SK-N-SH treated with all-trans-retinoic acid at 6 μM for 48 hours (cell line): ENCODE measurements around the gene PLEKHM3.

ENCODE experiments used
- BACH2 ChIP-seq: fragments of 250-450 bp; sonication (Bioruptor Pico); IDR thresholded peaks from 2 replicates; pipeline ENCODE4 v1.9.0; 2021; ENCODE audit warnings: mild to moderate bottlenecking, borderline replicate concordance
- CSDC2 ChIP-seq: fragments of 250-450 bp; sonication (Bioruptor Pico); IDR thresholded peaks from 2 replicates; pipeline ENCODE4 v1.5.0; 2020; ENCODE audit warnings: mild to moderate bottlenecking, moderate library complexity
- ESRRG ChIP-seq: fragments of 250-450 bp; sonication (Bioruptor Pico); IDR thresholded peaks from 2 replicates; pipeline ENCODE4 v1.6.1; 2021; ENCODE audit warnings: mild to moderate bottlenecking
- GLIS3 ChIP-seq: fragments of 250-450 bp; sonication (Bioruptor Pico); IDR thresholded peaks from 2 replicates; pipeline ENCODE4 v1.5.0; 2020; ENCODE audit warnings: mild to moderate bottlenecking, moderate library complexity
- ISL1 ChIP-seq: fragments of 250-450 bp; sonication (Bioruptor Pico); IDR thresholded peaks from 2 replicates; pipeline ENCODE4 v2.1.2; 2022; ENCODE audit warnings: mild to moderate bottlenecking, moderate library complexity
- OSR1 ChIP-seq: fragments of 250-450 bp; sonication (Bioruptor Pico); IDR thresholded peaks from 2 replicates; pipeline ENCODE4 v1.8.0; 2022; ENCODE audit warnings: moderate library complexity, mild to moderate bottlenecking, inconsistent platforms
- PPARA ChIP-seq: fragments of 250-450 bp; sonication (Bioruptor Pico); IDR thresholded peaks from 2 replicates; pipeline ENCODE4 v1.5.0; 2020; ENCODE audit warnings: mild to moderate bottlenecking, borderline replicate concordance
- RARB ChIP-seq: fragments of 250-450 bp; sonication (Bioruptor Pico); IDR thresholded peaks from 2 replicates; pipeline ENCODE4 v1.8.0; 2021; ENCODE audit warnings: mild to moderate bottlenecking, moderate library complexity
- TCF4 ChIP-seq: fragments of 250-450 bp; sonication (Bioruptor Pico); IDR thresholded peaks from 2 replicates; pipeline ENCODE4 v1.8.0; 2021; ENCODE audit warnings: mild to moderate bottlenecking, moderate library complexity, borderline replicate concordance
- TOX ChIP-seq: fragments of 250-450 bp; sonication (Bioruptor Pico); IDR thresholded peaks from 2 replicates; pipeline ENCODE4 v1.8.0; 2021; ENCODE audit warnings: mild to moderate bottlenecking, moderate library complexity, borderline replicate concordance
- ZFP3 ChIP-seq: fragments of 250-450 bp; sonication (Bioruptor Pico); IDR thresholded peaks from 2 replicates; pipeline ENCODE4 v1.5.0; 2020; ENCODE audit warnings: mild to moderate bottlenecking, moderate library complexity
- ZNF565 ChIP-seq: fragments of 450-650 bp; formaldehyde crosslinking; conservative IDR thresholded peaks from 2 replicates; pipeline ENCODE4 v1.5.0; 2020; ENCODE audit warnings: low read depth, mild to moderate bottlenecking, moderate library complexity
- TF ChIP-seq, protein P1 (sequence below): fragments of 250-450 bp; sonication (Bioruptor Pico); IDR thresholded peaks from 2 replicates; pipeline ENCODE4 v1.5.1; 2020; ENCODE audit warnings: low read depth, mild to moderate bottlenecking, moderate library complexity
- TF ChIP-seq, protein P2 (sequence below): fragments of 250-450 bp; sonication (Bioruptor Pico); IDR thresholded peaks from 2 replicates; pipeline ENCODE4 v1.8.0; 2020; ENCODE audit warnings: mild to moderate bottlenecking, moderate library complexity, borderline replicate concordance

GRCh38 chr2:208062113-208062512 lies 36.8 kb upstream of the PLEKHM3 start:
- TF ChIP-seq, protein P1, sequence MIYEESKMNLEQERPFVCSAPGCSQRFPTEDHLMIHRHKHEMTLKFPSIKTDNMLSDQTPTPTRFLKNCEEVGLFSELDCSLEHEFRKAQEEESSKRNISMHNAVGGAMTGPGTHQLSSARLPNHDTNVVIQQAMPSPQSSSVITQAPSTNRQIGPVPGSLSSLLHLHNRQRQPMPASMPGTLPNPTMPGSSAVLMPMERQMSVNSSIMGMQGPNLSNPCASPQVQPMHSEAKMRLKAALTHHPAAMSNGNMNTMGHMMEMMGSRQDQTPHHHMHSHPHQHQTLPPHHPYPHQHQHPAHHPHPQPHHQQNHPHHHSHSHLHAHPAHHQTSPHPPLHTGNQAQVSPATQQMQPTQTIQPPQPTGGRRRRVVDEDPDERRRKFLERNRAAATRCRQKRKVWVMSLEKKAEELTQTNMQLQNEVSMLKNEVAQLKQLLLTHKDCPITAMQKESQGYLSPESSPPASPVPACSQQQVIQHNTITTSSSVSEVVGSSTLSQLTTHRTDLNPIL (CRISPR knock-in tag), result no peak
- TF ChIP-seq ZFP3, result no peak
- no peak for TF ChIP-seq BACH2
- TF ChIP-seq, protein P2, sequence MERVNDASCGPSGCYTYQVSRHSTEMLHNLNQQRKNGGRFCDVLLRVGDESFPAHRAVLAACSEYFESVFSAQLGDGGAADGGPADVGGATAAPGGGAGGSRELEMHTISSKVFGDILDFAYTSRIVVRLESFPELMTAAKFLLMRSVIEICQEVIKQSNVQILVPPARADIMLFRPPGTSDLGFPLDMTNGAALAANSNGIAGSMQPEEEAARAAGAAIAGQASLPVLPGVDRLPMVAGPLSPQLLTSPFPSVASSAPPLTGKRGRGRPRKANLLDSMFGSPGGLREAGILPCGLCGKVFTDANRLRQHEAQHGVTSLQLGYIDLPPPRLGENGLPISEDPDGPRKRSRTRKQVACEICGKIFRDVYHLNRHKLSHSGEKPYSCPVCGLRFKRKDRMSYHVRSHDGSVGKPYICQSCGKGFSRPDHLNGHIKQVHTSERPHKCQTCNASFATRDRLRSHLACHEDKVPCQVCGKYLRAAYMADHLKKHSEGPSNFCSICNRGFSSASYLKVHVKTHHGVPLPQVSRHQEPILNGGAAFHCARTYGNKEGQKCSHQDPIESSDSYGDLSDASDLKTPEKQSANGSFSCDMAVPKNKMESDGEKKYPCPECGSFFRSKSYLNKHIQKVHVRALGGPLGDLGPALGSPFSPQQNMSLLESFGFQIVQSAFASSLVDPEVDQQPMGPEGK (CRISPR knock-in tag), result no peak
- TF ChIP-seq PPARA (CRISPR knock-in tag), result no peak
- TF ChIP-seq ESRRG (CRISPR knock-in tag), result no peak
- no peak for TF ChIP-seq OSR1 (CRISPR knock-in tag)
- TF ChIP-seq TCF4 (CRISPR knock-in tag), result peak; percentile 35; the same call in 1 of the 2 replicates
- TF ChIP-seq CSDC2 (CRISPR knock-in tag), result no peak
- no peak for TF ChIP-seq ISL1 (CRISPR knock-in tag)
- no peak for TF ChIP-seq RARB
- no peak for TF ChIP-seq TOX
- TF ChIP-seq GLIS3 (CRISPR knock-in tag), result no peak
- no peak for TF ChIP-seq ZNF565 (CRISPR knock-in tag)
